NT2/D1 (cell line): Measurements from ENCODE around the gene MAT2A.

Source experiments
- SUZ12 ChIP-seq: IDR thresholded peaks from 2 replicates; pipeline ENCODE4 v1.6.1; 2011; ENCODE audit not compliant: insufficient read length, insufficient read depth; ENCODE audit errors: extremely low read depth
- YY1 ChIP-seq: IDR thresholded peaks from 2 replicates; pipeline ENCODE4 v1.6.1; 2011; ENCODE audit not compliant: insufficient read length, insufficient read depth
- ZNF274 ChIP-seq: IDR thresholded peaks from 2 replicates; pipeline ENCODE4 v1.6.1; 2011; ENCODE audit warnings: mild to moderate bottlenecking, low read depth, low read length

DNA sequence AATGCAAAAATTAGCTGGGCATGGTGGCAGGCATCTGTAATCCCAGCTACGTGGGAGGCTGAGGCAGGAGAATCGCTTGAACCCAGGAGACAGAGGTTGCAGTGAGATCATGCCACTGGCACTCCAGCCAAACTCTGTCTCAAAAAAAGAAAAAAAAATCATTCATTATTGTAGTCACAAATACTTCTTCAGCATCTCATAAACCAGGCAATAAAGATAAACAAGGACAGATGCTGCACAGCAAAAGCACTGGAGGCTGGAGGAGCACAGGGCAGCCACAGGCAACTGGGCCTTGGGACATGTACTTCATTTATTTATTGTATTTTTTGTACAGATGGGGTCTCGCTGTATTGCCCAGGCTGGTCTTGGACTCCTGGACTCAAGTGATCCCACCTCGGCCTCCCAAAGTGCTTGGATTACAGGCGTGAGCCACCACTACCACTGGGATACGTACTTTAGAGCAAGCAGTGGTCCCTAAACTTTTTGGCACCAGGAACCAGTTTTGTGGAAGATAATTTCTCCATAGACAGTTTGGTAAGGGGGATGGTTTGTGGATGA lies 16.8 kb upstream of the MAT2A start:
- TF ChIP-seq ZNF274 (no peak), YY1 (no peak), SUZ12 (no peak)
